ENCODE data around the gene TMEM175.
A peak's percentile ranks its signal among the peaks of the same experiment; 100 is the strongest.

Gene TMEM175, protein sequence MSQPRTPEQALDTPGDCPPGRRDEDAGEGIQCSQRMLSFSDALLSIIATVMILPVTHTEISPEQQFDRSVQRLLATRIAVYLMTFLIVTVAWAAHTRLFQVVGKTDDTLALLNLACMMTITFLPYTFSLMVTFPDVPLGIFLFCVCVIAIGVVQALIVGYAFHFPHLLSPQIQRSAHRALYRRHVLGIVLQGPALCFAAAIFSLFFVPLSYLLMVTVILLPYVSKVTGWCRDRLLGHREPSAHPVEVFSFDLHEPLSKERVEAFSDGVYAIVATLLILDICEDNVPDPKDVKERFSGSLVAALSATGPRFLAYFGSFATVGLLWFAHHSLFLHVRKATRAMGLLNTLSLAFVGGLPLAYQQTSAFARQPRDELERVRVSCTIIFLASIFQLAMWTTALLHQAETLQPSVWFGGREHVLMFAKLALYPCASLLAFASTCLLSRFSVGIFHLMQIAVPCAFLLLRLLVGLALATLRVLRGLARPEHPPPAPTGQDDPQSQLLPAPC

GRCh38 chr4:931960-932712, at the start of gene TMEM175, which contains the start of gene GAK:
Gene TMEM175, plus strand, starts transcription at chr4:932460. Its CDS starts 15,280 bp downstream, at chr4:947740.
Gene GAK, minus strand, starts transcription at chr4:932316. Its CDS starts 129 bp downstream, at chr4:932187.
- DNase-seq: peak; percentile 97

- DNase-seq: no peak
Observed at GRCh38 chr4:882646-883045, 49.6 kb upstream of the TMEM175 start.

DNA sequence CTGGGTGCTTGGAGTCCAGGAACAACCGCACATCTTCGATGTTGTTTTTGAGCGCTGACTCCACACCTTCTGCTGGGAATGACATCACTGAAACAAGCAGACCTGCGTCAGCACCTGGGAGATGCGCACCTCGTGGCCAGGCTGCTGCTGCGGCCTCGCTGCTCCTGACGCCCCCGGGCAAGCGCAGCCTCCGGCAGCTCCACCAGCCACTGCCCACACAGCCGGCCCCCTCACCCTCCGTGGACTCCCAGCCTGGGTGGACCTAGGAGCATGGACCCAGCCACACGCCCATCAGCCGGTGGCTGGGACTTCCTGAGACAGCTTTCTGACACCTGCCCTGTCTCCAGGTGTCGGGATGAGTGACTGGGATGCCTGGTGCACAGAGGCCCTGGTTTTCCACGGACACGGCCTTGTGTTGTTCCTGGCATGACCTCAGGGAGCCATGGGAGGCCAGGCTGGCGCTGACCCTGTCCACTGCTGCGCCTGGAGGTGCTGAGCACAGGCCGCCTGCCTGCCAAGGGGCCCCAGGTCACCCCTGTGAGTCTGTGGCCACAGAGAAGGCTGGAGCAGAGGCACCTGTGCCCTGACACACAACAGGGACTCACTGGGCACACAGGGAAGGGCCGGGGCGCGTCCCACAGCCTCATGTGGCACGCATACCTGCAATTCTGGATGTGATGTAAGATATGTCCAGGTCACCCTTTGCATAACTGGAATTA, 48.7 kb upstream of the TMEM175 start:
- no peak for DNase-seq

DNA sequence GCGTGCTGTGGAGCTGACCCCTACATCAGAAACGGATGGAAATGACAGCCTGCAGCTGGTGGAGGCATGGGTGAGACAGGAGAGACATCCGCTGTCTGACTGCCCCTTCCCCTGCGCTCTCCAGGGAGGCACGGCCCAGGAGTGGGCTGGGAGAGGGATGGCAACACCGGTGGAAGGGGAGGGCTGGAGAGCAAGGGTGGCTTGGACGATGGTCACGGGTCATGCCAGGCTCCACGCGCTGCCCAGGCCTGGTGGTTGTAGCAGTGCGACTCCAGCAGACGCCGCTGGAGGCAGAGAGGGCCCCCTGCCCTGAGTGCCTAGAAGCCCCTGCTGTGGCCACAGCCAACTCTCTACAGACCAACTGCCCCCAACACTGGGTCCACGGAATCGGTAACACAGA, 48.0 kb upstream of the TMEM175 start:
- no peak for DNase-seq

DNA sequence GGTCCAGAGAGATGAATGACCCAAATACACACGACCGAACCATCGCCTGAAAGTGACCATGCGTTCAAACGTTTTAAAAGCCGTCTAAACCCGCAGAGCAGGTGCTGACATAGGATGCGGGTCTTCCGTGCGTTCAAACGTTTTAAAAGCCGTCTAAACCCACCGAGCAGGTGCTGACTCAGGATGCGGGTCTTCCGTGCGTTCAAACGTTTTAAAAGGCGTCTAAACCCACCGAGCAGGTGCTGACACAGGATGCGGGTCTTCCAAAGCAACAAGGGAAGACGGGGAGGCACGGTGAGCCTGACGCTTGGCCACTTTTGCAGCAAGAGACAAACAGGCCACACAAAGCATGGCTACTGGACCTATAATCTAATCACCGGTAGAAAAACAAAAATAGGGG, 47.4 kb upstream of the TMEM175 start:
- no peak for DNase-seq

DNA sequence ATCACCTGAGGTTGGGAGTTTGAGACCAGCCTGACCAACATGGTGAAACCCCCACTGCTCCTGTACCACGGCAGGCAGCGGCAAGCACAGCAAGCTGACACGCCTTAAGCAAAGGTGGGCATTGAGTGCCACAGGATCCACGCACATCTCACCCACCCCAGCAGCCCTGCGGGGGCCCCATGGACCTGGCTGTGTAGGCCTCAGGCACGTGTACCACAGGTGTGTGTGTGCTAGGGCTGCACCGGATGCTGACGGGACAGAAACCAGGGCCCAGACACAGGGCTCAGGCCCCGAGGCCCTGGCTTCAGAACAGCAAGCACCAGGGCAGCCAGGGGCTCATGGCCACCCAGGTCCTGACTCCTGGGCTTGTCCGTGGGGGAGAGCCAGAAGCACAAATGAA, 46.9 kb upstream of the TMEM175 start:
- no peak for DNase-seq

DNA sequence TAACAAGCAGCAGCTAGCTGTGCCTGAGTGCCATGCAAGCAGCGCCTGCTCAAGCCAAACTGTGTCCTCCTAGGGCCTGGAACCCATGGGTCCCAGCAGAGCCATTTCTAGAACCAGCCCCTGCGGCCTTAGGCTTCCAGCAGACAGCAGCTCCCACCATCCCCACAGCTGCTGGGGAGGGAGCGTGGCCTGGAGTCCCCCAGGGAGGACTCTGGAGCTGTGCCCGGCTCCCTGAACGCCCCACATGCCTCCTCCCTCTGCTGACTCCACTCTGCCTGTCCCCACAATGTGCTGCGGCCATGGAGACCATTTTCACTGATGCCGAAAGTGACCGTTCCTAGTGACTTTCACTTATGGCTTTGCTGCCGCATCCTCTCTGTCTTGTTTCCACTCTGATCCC, 46.0 kb upstream of the TMEM175 start:
- no peak for DNase-seq

DNA sequence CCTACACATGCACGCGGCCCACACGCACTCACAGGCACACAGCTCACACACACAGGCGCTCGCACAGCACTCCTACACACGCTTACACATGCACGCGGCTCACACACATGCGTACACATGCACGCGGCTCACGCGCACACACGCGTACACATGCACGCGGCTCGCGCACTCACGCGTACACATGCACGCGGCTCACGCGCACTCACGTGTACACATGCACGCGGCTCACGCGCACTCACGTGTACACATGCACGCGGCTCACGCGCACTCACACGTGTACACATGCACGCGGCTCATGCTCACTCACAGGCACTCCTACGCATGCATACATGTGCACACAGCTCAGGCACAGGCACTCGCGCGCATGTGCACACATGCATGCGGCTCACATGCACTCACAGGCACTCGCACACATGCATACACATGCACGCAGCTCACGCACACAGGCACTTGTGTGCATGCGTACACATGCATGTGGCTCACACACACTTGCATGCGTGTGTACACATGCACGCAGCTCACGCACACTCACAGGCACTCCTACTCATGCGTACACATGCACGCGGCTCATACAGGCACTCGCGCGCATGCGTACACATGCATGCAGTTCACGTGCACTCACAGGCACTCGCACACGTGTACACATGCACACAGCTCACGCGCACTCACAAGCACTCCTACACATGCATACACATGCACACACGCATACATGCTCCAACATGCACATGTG, 45.1 kb upstream of the TMEM175 start:
- no peak for DNase-seq

DNA sequence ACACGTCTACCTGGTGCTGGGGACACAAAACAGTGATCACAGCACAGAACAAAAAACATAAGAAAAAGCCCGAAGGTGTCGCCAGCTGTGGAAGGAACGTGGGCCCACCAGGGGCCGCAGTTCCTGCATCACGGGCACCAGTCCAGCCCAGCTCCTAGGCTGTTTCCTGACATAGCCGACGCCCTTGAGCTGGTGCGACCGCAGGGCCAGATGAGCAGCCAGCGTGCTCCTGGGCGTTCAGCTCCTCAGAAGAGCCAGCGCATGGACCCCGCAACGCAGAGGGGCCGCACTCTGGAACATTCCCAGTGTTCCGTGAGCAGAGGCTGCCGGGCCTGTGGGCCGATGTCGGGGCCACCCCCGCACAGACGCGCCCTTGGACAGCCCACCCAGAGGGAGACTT, 44.2 kb upstream of the TMEM175 start:
- no peak for DNase-seq

DNA sequence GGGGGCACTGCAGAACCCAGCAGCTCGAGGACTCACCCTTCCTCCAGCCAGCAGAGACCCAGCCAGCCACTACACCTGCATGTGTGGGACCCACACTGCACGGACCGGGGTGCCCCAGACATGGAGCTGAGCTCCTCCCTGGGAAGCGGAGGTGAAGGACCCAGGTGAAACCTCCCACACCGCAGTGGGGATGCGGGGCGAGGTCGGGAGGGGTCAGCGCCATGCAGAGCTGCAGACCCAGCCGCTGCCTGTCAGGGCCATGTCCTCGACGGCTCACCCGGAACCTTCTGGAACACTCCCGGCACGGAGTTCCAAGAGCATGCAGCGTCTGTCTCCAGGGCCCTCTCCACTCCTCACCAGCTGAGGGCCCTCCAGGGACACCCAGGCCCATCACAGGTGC, 42.7 kb upstream of the TMEM175 start:
- no peak for DNase-seq

DNA sequence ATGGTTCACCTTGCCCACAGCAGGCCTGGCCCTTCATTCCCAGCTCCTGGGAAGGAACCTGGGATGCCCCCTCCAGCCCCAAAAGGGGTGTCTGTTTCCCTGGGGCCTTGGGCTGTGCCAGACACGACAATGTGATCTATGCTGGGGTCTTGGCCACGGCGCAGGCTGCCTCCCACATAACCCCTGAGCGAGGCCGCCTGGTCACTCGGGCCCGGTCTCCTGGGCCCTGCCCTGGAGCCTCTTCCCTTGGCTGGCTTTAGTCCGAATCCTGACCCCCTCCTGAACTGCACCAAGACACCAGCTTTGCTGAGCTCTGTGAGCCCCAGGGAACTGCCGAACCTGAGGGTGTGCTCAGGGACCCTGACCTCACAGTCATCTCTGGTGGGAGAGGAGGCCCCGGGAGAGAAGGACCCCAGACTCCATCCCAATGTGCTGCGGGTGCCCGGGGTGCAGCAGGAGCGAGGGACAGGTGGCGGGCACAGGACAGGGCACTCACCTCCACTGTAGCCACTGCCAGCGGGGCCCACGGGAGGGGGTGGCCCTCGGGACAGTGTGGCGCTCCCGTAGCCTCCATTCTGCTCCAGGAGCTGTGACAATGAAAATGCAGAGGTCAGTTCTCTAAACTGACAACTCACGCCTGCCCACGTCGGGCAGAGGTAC, 42.1 kb upstream of the TMEM175 start:
- no peak for DNase-seq

DNA sequence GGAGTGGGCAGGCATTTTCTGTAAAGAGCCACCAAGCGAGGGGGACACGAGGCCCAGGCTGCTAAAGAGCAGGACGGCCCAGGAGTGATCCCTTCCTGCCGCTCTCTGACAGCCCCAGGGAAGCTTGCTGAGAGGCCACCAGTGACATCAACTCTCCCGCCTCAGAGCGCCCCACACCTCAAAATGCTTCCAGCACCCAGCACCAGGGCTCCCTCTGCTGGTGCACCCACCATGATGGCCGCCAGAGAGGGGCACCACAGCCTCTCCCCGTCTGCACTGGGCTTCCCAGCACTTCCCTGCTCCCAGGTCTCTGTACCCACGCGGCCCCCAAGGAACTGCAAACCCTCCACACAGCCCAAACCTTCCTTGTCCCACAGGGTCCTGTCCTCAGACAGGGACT, 40.5 kb upstream of the TMEM175 start:
- no peak for DNase-seq

DNA sequence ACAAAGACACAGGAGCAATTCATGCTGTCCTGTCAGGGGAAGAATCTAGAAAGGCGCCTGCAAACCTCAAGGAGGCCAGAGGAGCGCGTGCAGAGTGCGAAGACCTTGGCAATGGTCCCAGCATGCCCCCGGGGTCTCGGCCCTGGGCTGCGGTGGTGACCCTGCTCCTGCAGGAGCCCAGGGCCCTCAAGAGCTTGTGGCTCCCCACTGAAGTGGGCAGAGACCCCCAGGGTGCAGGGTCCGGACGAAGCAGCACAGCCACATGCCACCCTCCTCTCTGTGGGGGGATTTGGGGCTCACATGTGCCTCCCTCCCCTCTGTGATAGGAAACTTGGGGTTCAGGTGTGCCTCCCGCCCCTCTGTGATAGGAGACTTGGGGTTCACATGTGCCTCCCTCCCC, 39.5 kb upstream of the TMEM175 start:
- no peak for DNase-seq

DNA sequence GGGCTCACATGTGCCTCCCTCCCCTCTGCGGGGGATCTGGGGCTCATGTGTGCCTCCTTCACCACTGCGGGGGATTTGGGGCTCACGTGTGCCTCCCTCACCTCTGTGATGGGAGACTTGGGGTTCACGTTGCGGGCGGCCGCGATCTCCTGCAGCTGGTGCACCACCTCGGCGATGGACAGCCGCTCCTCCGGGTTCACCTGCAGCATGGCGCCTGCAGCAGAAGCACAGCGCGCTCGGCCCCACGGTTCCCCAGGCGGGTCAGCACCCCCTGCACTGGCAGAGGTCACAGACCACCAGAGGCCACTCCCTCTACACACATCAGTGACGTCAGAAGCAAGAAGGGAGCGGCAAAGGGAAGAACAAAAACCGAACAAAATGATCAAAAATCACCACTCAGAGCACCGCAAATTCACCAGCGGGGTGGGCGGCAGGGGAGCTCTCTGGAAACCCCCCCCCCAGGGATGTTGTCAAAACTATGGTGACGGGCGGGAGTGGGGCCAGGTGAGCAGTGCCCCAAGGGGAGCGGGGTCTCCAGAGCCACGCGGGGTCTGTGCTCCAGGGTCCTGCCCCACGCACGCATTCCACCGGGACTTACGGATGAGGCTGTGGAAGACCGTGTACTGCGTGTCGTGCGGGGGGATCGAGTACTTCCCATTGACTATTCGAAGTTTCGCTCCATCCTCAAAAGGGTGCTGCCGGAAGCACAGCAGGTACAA, 38.8 kb upstream of the TMEM175 start:
- DNase-seq: no peak

GRCh38 chr4:893995-894705, 38.1 kb upstream of the TMEM175 start:
- DNase-seq: no peak

- no peak for DNase-seq
Observed at GRCh38 chr4:895596-895995, 36.7 kb upstream of the TMEM175 start.

- DNase-seq: no peak
Observed at GRCh38 chr4:896216-896615, 36.0 kb upstream of the TMEM175 start.

DNA sequence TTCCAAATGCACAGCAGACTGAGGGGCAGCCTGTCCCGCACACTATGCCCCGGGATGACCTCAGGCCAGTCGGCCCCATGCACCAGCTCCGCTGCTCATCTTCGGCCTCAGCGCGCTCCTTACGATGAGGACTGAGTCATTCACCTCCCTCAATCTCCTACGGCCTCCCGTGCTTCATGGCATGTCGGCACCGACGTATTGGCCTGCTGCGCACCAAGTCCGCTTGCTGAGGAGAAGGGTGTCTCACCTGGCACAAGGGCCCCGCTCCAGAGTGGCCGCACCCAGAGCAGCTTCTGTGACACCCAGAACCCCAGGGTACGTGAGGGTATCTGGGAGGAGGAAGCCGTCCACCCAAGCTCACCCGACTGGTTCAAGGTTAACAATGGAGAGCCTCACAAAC, 35.6 kb upstream of the TMEM175 start:
- DNase-seq: no peak

GRCh38 chr4:898123-898522, 34.1 kb upstream of the TMEM175 start:
- no peak for DNase-seq

- DNase-seq: no peak
Observed at GRCh38 chr4:898869-899555, 33.2 kb upstream of the TMEM175 start.

Measured in OCI-M1 (cell line).